Stimulated activated CD4-positive, alpha-beta T cell treated with anti-CD3 and anti-CD28 coated beads, Interleukin-4, amount 100 ng/mL, for 48 hours (primary cell): ENCODE data around the gene NFAM1.
A peak's percentile ranks its signal among the peaks of the same experiment; 100 is the strongest.

ENCODE experiments used
- DNase-seq, 2 donors: peaks; one replicate each; pipeline ENCODE4 v3.0.0-alpha.2; 2020; ENCODE audit warnings: low read depth in 2 of 2

NFAM1 gene

DNA sequence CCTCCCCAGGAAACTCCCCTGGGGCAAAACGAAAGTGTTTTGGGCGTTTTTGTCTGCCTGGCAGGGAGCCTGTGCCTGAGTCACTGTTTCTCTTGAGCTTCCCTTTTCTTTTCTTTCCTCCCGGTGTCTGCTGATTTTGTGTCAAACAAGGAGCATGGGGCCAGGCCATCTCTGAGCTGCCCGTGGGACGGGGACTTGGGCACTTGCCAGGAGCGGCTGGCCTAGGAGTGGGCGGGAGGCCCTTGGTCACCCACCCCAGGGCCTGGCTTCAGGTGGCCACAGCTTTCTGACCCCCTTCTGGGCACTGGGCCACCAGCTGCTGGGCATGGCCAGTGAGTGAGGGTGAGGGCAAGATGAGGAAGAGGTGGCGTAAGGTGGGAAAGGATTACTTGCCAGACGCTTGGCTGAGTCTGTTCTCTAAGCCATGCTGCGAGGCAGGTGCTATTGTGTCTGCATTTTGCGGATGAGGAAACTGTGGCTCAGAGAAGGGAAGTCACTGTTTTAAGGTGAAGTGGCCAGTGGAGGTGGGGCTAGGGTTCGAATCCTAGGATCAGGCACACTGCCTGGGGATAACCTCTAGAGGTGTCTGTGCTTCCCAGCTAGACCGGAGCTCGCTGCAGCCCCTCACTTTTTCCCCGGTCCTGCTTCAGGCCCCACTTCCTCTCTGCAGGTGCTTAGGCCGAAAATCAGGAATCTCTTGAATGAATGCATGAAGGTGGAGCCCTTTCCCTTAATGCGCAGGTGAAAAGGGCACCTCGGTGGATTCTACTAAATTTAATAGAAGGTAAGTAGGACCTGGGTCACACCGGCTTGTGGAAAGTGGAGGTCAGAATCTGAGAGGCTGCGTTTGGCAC is 7.8 kb upstream of the NFAM1 start:
- DNase-seq = no peak

DNA sequence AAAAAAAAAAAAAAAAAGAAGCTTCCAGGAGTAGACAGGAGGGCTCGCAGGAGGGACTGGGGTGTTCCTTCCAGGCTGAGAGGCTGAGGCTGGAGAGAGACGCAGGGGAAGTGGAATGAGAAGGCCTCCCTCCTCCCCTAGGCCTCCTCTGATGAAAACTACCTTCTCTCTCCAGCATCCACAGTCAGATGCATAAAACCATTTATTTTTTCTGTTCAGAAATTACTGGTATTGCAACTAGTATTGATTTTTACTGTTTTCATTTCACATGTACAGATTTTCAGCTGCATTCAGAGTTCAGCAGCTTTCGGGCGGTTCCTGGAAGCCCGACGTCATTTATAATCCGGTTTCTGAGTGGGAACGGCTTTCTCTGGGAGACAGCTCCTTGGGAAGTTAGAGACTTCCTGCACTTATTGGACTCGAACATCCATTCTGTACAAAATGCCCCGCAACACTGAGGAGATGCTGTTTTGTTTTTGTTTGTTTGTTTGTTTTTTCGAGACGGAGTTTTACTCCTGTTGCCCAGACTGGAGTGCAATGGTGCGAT is 6.9 kb upstream of the NFAM1 start:
- DNase-seq = no peak

DNA sequence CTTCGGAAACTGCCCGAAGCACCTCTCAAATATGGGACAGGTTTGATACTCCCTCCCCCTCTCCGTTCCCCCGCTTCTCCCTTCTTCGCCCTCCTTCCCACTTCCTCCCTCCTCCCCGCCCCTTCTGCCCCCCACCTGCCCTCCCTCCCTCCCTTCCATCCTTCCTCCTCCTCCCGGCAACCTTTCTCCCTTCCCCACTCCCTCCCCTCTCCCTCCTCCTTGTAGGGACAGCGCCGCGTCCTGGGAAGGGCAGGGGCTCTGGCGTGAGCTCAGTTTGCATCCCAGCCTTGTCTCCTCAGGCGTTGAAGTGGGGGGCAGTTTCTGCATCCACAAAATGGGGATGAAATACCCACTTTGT is 6.1 kb upstream of the NFAM1 start:
- DNase-seq = no peak

DNA sequence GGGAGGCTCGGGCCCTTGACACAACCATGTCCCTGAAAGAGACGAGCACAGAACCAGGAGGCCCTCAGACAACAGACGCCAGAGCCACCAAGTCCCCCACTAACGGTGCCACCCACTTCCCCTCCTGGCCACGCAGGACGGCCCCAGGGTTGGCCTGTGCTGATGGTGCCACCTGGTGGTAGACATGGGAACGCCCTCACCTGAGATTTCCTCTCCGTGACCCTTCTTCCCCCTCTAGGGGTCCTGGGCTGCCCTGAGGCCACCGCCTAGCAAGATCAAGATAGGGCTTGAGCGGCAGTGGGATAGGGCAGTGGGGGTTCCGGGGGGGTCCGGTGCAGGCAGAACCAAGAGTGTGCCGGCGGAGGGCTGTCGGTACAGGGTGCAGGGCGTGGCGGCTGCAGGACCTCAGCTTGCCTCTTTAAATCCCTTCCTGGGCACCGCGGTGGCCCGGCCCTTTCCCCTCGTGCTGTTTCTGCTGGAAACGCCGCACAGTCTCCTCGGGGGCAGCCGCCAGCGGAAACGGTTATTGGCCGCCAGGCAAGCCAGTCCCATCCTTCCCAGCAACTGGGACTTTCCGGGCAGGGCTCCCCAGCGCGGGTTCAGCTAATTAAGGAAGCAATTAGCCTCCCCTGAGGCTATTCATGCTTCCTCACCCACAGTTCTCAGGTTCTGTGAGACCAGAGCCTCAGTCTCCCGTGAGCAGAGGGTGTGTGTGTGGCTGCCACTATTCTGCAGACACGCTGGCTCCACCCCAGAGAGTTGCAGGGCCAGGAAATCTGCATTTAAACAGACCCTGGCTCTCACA is 5.5 kb upstream of the NFAM1 start:
- peak; percentile 68 to 83 for DNase-seq

DNA sequence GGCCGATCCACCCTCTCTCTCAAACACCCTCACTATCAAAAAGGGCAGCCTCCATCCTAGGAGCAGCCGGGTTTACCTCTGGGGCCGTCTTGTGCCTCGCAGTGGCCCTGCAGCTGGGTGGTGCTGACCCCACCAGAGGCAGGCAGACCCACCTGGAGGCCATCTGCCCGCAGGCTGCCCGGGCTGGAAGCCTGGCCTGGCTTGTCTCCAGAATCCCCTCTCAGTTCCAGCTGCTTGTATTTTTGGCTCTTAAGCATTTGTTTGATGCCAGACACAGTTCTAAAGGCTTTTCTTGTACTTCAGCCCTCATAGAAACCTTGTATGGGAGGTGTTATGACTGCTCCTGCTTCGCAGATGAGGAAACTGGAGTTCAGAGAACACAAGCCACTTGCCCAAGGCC is 4.2 kb upstream of the NFAM1 start:
- DNase-seq = no peak

DNA sequence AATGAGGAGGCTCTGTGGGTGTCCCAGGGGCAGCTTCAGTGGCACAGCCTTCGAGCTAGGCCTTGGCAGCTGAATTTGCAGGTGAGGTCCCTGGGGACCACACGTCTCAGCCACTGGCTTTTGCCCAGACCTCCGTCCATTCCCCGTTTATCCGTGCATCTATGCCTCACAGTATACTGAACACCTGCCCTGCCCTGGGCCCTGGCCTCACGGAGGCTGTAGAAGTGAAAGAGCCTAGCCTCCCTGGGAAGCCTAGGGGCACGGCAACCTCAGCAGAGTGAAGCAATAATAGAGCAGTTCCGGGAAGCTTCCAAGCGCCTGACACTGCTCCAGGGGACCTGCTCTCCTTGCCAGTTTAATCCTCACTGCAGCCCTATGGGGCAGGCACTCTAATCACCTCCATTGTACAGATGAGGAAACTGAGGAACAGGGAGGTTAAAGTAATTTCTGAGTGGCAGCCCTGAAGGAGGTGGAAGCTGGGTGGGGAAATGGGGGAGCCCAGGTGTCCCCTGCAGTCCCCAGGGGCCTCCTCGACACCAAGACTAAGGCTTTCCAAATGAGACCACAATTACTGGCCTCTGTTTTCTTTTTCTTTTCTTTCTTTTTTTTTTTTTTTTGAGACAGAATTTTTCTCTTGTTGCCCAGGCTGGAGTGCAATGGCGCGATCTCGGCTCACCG is 2.7 kb upstream of the NFAM1 start:
- DNase-seq = no peak

DNA sequence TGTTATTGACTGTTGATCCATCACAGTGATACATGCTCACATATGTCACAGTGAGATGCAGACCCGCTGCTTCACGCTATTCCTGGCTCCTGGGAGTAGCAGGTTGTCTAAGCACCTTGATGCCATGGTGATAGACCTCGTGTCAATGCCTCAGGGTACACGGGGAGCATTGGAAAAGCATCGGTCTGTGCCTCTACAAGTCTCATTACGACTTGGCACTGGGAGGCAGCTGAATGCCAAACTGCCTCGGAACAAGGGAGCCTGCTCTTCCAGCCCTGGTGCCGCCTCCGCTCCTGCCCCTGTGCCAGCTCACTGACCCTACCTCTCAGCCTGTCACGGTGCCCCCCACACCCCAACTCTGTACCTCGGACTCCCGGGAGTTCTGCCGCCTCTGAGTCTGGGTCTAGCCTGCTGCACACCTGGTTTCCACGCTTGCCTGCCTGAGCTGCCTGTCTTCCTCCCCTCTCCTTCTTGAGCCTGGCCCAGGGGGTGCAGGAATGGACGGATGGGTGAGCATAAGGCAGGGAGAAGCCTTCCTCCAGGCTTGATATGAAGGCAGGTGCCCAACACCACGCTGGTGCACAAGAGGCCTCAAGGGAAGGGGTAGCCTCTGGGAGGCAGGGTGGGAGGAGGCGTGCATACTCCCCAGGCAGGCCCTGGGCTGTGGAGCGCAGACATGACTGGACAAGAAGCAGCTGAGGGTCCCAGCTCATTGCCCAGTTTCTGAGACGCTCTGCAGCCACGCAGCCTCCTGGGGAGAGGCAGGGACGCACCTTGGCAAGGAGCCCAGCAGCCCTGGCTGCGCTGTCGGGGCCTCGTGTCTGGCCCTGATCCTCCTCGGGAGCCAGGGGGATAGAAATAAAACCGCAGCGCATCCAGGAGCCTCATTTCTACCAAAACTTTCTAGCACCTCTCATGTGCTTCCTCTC is 1.8 kb upstream of the NFAM1 start:
- no peak for DNase-seq

DNA sequence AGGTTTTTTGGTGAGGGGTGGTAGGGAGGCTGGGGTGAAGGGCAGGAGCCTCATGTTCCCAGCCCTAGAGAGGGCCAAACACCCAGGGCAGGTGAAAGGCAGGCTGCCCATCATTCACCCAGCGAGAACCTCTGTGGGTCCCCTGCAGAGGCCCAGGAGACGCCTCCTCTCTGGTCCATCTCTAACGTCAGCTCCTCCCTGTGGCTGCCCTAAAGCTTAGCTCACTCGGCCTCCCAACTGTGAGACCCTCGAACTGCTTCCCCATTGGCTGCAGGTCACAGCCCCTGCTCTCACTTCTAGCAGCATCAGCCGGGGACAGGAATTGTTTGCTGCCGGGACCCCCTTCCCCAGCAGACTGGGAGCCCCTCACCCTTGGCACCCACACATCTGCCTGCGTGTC is 615 bp upstream of the NFAM1 start:
- DNase-seq = no peak

DNA sequence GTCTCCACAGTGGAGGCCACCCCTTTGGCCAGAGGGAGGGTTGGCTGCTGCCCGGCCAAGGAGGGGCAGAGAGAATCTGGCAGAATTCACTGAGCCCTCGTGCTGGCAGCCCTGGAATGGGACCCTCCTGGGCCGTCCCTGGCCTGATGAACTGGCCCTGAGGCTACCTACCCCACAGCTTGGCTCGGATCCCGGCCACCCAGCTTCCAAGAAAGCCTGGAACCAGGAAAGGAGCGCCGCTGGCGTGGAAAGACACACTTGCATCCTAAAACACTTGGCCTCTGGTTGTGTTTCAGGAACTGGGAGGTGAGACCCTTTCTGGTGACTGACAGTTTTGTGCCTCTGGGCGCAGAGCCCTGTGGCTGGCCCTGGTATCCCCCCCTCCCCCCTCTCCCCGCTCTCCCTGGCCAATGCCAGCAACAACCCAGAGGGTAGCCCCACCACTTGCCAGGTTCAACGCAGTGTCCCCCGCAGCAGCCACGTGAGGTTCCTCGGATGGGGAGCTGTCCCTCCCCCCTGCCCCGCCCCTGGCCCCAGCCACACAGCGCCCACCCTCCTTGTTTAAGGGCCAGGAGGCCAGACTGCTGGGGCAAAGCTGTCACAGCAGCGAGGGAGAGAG is 693 bp downstream of the NFAM1 start:
- DNase-seq = no peak

DNA sequence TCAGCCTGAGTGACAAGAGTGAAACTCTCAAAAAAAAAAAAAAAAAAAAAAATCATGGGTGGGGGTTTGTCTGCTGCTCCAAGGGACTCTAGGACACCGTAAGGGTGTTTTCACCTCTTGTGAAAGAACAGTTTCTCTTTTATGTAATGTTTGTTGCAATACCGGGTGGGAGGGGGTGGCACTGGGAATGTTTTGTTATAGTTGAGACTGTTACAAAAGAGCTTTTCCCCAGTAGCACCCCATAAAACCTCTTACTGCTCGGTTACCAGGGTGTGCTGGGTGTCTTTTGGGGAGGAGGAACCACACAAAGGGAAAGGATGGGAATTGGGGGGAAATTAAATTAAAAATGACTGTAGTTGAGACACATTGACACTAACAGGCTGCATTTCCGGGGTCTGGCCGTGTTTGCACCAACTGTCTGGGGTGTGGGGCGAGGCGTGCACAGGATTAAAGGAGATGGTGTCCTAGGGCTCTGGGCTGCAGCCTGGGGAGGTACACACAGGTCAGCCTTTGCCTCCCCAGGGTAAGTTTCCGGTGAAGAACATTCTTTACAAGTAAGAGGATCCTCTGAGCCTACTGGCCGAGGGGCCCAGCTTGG is 1.6 kb downstream of the NFAM1 start:
- DNase-seq = no peak

DNA sequence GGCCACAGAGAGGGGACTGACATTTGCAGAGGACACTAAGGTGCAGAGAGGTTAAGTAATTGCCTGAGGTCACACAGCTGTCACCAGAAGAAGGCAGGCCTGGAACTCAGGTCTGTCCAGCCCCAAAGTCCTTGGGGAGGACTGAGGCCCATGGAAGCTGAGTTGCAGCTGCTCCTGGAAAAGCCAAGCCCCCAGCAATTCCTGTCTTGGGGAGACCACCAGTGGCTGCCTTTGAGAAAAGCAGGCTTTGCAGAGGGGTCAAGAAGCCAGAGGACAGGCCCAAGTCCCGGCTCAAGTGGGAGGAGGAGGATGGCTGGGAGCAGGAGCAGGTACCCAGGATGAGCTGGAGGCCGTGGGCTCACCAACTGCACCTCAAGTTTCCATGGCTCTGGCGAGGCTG is 3.4 kb downstream of the NFAM1 start:
- DNase-seq = no peak

DNA sequence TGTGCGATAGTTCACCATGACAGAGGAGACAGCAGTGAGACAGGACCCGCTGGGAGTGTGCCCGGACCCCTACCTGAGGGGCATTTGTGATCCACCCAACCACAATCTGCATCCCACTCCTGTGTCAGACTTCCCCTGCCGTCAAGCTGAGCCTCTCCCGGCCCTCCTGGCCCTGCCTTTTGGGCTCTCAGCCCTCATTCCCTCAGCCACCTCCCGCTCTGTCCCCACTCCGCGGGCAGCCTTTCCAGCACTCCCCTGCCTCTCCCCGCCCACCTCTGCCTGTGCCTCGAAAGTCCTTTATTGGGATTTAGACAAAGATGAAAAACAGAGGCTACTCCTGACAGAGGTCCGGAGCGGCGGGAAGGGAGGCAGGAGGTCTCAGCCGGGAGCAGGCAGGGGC is 4.2 kb downstream of the NFAM1 start:
- DNase-seq = no peak

DNA sequence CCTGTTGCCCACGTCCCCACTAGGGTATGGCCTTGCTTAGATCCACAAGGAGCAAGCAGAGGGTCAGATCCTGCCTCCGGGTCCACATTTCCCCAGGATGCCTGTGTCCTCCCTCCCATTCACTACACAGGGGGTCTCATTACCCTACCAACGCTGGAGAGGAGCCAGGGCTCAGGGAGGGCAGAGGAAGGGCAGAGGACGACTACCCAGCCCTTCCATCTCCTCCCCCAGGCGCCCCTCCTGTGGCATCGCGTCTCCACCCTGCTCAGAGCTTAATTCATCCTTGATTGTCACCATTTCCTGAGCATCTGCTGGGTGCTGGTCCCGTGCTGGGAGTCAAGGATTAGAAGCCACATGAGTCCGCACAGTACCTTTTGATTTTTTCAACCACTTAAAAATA is 5.0 kb downstream of the NFAM1 start:
- DNase-seq = no peak

DNA sequence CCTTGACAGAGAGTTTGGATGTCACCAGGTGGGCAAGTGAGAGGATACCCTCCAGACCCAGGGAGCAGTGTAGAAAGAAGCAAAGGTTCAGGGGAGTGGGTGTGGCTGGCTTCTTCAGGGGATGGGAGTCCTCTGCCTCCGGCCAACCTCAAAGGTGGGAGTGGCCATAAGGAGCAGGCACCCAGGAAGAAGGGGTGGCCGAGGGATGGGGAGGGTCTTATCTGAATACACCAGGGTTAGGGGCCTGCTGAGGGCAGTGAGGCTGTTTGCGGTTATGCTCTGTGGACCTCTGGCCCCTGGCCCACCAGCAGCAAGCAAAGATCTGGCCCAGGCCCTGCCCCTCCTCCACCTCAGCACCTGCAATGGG is 6.2 kb downstream of the NFAM1 start:
- DNase-seq = no peak

DNA sequence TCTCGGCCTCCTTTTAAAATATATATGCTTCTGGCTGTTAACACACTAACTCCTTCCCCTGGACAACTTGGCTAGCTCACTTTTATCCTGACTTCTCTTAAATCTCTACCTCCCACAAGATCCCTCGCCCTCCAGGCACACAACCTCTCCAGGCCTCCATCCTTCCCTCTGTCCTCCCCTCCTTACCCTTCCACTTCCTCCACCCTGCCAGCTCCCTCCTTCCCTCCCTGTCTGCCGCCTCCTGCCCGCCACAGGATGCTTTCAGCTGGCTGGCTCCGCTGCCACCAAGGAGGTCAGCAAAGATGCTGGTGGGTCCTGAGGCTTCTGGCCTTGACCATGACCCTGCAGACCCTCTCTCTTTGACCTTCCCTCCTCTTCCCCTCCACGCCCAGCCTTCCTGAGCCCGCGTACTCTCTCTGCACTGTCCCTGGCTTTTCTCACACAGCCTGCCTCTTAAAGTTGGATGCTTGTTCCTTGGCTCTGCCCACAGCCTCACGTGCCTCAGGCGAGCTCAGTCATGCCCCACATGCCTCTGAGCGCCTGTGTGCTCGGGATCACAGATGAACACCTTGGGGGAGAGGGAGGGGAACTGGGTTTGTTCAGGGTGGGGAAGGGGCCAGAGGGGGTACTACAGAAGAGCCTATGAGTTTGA is 6.7 kb downstream of the NFAM1 start:
- no peak for DNase-seq

DNA sequence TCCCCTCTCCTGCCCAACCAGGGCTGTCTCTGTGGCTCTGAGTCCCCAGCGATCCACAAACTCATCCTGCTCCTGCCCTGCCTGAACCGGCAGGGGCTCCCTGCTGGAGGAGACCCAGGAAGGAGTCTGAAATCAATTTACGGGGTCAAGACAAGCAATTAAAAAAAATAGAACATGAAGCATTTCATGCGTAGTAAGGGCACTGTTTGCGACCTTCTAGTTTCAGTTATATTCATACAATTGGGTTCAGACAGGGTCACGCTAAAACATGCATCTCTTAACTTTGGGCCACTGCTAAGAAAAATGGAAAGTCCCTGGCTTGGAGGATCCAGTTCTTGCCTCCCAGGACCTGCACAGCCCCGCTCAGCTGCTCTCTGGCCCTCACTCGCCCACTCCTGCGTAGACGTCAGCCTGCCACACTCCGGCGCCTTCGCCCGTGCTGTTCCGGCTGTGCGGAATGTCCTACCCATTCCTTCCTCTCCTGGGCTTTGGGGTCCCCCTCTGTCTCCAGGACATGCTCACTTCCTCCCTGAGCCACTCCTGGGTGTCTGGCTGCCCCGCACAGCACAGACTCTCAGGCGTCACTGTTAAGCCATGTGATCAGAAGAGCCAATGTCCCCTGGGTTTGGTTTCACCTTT is 12.8 kb downstream of the NFAM1 start:
- no peak for DNase-seq

DNA sequence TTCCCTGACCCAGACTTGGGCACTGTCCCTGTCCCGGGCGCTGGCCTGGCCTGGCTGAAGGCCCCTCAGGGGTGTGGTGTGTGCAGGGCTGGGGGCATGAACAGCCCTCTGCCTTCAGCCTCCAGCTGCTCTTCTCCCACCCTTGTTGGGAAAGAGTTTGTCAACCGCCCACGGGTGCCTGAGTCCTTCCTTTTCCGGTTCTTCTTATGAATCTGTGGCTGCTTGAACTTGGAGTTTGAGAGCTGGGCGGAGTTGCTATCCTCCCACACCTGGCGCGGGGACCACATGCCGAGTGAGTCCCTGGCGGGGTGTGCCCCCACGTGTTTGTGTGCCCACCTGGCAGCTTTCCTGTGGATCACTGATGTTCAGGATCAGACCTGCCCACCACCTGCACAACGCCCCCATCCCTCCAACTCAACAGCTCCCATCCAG is 13.4 kb downstream of the NFAM1 start:
- DNase-seq = no peak

DNA sequence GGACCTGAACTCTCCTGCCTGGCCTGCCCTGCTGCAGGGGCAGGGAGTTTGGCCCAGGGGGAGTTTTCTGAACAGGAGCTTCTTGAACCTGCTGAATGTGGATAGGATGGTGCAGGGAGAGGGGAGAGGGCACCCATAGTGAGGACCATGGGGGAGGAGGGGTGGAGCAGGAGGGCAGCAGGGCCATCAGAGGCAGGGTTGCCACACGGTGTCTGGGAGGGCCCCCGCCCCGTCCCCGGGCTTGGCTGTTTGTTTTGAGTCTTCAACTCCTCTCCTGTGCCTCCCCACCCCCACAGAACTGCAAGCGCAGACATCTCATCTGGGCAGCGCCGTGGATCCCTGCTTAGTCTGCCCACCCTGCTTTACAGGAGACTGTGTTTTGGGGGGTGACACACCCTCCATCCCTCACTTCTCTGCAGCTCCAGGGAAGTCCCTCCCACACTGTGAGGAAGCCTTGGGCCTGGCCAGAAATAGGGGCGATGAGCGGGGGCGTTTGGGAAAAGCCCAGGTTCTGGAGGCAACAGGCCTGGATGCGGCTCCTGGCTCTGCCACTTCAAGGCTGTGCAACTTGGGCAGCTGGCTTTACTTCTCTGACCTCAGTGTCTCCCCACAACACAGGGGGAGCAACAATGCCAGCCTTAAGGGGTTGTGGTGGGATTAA is 14.4 kb downstream of the NFAM1 start:
- DNase-seq = no peak

DNA sequence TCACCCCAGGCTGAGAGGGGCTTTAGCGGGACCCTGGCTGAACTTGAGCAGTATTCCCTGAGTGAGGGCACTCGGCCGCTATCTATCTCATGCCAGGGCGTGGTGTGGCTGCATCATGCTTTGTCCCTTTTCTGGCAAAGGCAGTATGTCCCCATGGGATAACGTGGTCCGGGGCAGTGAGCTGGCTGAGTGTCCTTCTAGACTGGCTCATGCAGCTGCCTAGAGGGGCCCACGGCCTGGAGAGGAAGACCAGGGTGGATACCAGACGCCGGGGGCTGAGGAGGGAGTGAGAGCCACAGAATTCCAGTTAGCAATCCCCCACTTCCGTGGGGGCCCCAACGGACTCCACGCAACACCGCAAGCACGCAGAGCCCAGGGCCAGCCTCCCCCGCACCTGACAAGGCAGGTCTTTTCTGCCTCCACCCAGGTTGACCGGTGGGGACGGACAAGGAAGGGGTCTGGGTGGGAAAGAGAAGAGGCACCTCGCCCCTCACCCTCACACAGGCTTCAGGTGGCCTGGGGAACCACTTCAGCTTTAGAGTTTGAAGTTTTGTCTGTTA is 15.5 kb downstream of the NFAM1 start:
- DNase-seq = no peak
